Measurements from ENCODE around the gene PTCH2. TPM values are rescaled to one million over a fixed set of nuclear protein-coding genes. Genes with fewer than 3 reads are reported as not detected.

PTCH2 gene
- total and polyA plus RNA-seq, 2 of the 13 experiments (the other 11 are each of a cell fraction or from before 2014, with no cell fraction given) = 0.60 to 1.5 TPM

DNA sequence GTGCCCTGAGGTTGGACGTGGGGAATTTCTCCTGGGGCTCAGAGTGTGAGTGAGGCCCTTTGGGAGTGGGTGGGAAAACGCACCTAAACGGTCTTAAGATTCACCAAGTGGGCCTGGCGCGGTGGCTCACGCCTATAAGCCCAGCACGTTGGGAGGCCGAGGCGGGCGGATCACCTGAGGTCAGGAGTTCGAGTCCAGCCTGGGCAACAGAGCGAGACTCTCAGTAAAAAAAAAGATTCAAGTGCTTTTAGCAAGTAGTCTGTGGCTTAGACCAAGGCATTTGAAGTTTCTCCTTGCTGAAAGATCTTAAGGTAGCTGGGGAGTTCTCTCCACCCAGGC lies 66.4 kb downstream of the PTCH2 start:
- H3K27ac ChIP-seq (ENCODE audit: extremely low read length, insufficient read depth, low read length) = peak overlapping the region; percentile 81
- WGBS (ENCODE audit: low lambda C conversion rate) = 16% methylated on average over 12 of the region's 12 CpGs
- no peak for ATAC-seq
- peaks cover 30% of the 10 kb centered on the region for H3K4me1 ChIP-seq (ENCODE audit: insufficient read depth, low read length)
- ChIA-PET POLR2A (interaction anchor here (1.1 to 4.0 kb wide), 15 partner anchors 7 to 774 kb away, joined by 3 to 47 read pairs (median 16); partner anchors contain the start of genes AKR1A1, BEST4, BTBD19 and DYNLT4), CTCF (ENCODE audit: low intra/inter-chr PET ratio, low total read pairs) (no interaction called here)
- peak overlapping the region; percentile 84 to 97 (median 96) for H3K4me3 ChIP-seq (replicated peaks in 1 of 3; ENCODE audit: insufficient read depth in 1 of 3, low read depth in 2 of 3, low read length in 3 of 3)
- peaks cover 12 to 24% of the 10 kb centered on the region in 2 experiments for H3K36me3 ChIP-seq (replicated peaks in 1 of 2; ENCODE audit: control insufficient read depth in 1 of 2, insufficient read depth in 2 of 2, low read length in 2 of 2)
- peaks cover 35% of the 10 kb centered on the region for H3K79me2 ChIP-seq (ENCODE audit: insufficient read depth, low read length)
- no peak overlapping the region for H2AFZ ChIP-seq (ENCODE audit: low read length)
- H3K9me3 ChIP-seq (ENCODE audit: low read length) = no peaks in the 10 kb centered on the region
- peak overlapping the region; percentile 91 for H3K9ac ChIP-seq (ENCODE audit: insufficient read depth, low read depth, low read length)
- no peak for FAIRE-seq
- H3K27me3 ChIP-seq (ENCODE audit: control insufficient read depth in 1 of 2, insufficient read depth in 2 of 2, low read length in 2 of 2) = no peaks in the 10 kb centered on the region; a peak in 1 of 5 replicates
- in situ Hi-C loops (cut with HindIII; ENCODE audit: extremely low pct_ligation_motif_present, low pct_unique_long_range_greater_than_20kb) = no loop called here
- no TSS peak for BruUV-seq (replicated peaks)
- no peak for DNase-seq (ENCODE audit: low spot score)
- H4K20me1 ChIP-seq (ENCODE audit: insufficient read depth, low read length) = peaks cover 36% of the 10 kb centered on the region
- intact Hi-C loops (cut with micrococcal nuclease; ENCODE audit: unreplicated experiment) = no loop called here
- peak overlapping the region; percentile 95 for H3K4me2 ChIP-seq (ENCODE audit: low read depth, low read length)
- TF ChIP-seq ZNF713 (CRISPR knock-in tag; IDR thresholded peaks at IDR 0.05) = no peak
- TF ChIP-seq ZNF468 (CRISPR knock-in tag; IDR thresholded peaks at IDR 0.05) = no peak
- TF ChIP-seq RBM39 (IDR thresholded peaks at IDR 0.05; ENCODE audit: low read depth, low read length, poor library complexity, severe bottlenecking) = no peak
- TF ChIP-seq ZBTB21 (CRISPR knock-in tag; IDR thresholded peaks at IDR 0.05) = no peak
- no peak for TF ChIP-seq ZNF782 (CRISPR knock-in tag; IDR thresholded peaks at IDR 0.05; ENCODE audit: borderline replicate concordance)
- TF ChIP-seq EHMT2 (IDR thresholded peaks at IDR 0.05; ENCODE audit: borderline replicate concordance, low read depth, low read length) = no peak
- TF ChIP-seq ZNF260 (CRISPR knock-in tag; IDR thresholded peaks at IDR 0.05; ENCODE audit: borderline replicate concordance, low read depth) = no peak
- no peak for TF ChIP-seq GTF3A (CRISPR knock-in tag; conservative IDR thresholded peaks at IDR 0.05)
- TF ChIP-seq, protein P1, sequence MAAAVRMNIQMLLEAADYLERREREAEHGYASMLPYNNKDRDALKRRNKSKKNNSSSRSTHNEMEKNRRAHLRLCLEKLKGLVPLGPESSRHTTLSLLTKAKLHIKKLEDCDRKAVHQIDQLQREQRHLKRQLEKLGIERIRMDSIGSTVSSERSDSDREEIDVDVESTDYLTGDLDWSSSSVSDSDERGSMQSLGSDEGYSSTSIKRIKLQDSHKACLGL (CRISPR knock-in tag; IDR thresholded peaks at IDR 0.05) = no peak
- no peak for TF ChIP-seq NCOR1 (IDR thresholded peaks at IDR 0.05; ENCODE audit: borderline replicate concordance, low read length)
- TF ChIP-seq, protein P2, sequence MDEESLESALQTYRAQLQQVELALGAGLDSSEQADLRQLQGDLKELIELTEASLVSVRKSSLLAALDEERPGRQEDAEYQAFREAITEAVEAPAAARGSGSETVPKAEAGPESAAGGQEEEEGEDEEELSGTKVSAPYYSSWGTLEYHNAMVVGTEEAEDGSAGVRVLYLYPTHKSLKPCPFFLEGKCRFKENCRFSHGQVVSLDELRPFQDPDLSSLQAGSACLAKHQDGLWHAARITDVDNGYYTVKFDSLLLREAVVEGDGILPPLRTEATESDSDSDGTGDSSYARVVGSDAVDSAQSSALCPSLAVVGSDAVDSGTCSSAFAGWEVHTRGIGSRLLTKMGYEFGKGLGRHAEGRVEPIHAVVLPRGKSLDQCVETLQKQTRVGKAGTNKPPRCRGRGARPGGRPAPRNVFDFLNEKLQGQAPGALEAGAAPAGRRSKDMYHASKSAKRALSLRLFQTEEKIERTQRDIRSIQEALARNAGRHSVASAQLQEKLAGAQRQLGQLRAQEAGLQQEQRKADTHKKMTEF (CRISPR knock-in tag; IDR thresholded peaks at IDR 0.05) = no peak
- TF ChIP-seq, protein P3, sequence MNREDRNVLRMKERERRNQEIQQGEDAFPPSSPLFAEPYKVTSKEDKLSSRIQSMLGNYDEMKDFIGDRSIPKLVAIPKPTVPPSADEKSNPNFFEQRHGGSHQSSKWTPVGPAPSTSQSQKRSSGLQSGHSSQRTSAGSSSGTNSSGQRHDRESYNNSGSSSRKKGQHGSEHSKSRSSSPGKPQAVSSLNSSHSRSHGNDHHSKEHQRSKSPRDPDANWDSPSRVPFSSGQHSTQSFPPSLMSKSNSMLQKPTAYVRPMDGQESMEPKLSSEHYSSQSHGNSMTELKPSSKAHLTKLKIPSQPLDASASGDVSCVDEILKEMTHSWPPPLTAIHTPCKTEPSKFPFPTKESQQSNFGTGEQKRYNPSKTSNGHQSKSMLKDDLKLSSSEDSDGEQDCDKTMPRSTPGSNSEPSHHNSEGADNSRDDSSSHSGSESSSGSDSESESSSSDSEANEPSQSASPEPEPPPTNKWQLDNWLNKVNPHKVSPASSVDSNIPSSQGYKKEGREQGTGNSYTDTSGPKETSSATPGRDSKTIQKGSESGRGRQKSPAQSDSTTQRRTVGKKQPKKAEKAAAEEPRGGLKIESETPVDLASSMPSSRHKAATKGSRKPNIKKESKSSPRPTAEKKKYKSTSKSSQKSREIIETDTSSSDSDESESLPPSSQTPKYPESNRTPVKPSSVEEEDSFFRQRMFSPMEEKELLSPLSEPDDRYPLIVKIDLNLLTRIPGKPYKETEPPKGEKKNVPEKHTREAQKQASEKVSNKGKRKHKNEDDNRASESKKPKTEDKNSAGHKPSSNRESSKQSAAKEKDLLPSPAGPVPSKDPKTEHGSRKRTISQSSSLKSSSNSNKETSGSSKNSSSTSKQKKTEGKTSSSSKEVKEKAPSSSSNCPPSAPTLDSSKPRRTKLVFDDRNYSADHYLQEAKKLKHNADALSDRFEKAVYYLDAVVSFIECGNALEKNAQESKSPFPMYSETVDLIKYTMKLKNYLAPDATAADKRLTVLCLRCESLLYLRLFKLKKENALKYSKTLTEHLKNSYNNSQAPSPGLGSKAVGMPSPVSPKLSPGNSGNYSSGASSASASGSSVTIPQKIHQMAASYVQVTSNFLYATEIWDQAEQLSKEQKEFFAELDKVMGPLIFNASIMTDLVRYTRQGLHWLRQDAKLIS (CRISPR knock-in tag; IDR thresholded peaks at IDR 0.05) = 0 out of 2 replicates have a peak, but pooled peaks have one; percentile 62
- TF ChIP-seq, protein P4, sequence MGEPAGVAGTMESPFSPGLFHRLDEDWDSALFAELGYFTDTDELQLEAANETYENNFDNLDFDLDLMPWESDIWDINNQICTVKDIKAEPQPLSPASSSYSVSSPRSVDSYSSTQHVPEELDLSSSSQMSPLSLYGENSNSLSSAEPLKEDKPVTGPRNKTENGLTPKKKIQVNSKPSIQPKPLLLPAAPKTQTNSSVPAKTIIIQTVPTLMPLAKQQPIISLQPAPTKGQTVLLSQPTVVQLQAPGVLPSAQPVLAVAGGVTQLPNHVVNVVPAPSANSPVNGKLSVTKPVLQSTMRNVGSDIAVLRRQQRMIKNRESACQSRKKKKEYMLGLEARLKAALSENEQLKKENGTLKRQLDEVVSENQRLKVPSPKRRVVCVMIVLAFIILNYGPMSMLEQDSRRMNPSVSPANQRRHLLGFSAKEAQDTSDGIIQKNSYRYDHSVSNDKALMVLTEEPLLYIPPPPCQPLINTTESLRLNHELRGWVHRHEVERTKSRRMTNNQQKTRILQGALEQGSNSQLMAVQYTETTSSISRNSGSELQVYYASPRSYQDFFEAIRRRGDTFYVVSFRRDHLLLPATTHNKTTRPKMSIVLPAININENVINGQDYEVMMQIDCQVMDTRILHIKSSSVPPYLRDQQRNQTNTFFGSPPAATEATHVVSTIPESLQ (CRISPR knock-in tag; conservative IDR thresholded peaks at IDR 0.05) = no peak
- TF ChIP-seq AGO2 (optimal IDR thresholded peaks at IDR 0.05; ENCODE audit: low read depth, low read length) = peak; percentile 5
- no peak for TF ChIP-seq TGIF2 (CRISPR knock-in tag; IDR thresholded peaks at IDR 0.05)
- no peak for TF ChIP-seq NR1H2 (CRISPR knock-in tag; IDR thresholded peaks at IDR 0.05; ENCODE audit: borderline replicate concordance, low read depth)

Measured in HepG2 (cell line).